ENCODE data around the gene TXN. TPM values are rescaled to one million over a fixed set of nuclear protein-coding genes. Genes with fewer than 3 reads are reported as not detected.

Gene TXN
- total and polyA plus RNA-seq, 2 of the 8 experiments (the other 6 are each of a cell fraction or from before 2014, with no cell fraction given), result 297 to 419 TPM

GRCh38 chr9:110251212-110251611, 5.1 kb downstream of the TXN start (continued):
- TF ChIP-seq FOSL1 (IDR thresholded peaks at IDR 0.05; ENCODE audit: insufficient read depth, low read depth, low read length) (no peak), SAP30 (IDR thresholded peaks at IDR 0.05; ENCODE audit: insufficient read depth, insufficient replicate concordance, low read length) (no peak), KDM1A (IDR thresholded peaks at IDR 0.05; ENCODE audit: borderline replicate concordance, low read length) (no peak), KDM4A (IDR thresholded peaks at IDR 0.05; ENCODE audit: low read depth, low read length, severe bottlenecking) (no peak), ZNF274 (IDR thresholded peaks at IDR 0.05; ENCODE audit: borderline replicate concordance, extremely low read depth, low read length) (no peak)

Data from H1 (cell line).